ENCODE measurements around the gene AATK. TPM values are rescaled to one million over a fixed set of nuclear protein-coding genes. Genes with fewer than 3 reads are reported as not detected.

AATK gene
- total and polyA plus RNA-seq, 10 of the 15 experiments (the other 5 are each of a cell fraction or from before 2014, with no cell fraction given) = 0.04 TPM; not detected in 9

DNA sequence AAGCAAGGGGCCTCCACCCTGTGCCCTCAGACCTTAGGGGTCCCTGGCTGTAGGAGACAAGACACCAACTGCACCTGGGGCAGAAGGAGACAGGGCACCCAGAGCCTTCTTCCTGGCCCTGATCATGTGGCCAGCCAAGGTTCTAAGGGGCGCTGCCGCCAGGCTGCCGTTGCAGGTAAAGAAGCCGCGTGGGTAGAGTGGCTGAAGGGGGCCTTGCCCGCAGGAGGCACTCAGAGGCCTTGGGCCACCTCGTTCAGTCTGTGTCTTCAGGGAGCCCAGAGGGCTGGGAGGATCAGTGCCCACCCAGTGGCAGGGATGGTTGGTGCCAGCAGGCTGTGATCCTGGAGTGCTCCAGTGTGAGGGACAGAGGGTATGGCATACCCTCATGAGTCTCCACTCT, 1.6 kb upstream of the AATK start (continued):
- TF ChIP-seq ZNF592 (IDR thresholded peaks at IDR 0.05) = no peak
- TF ChIP-seq SRF (IDR thresholded peaks at IDR 0.05; ENCODE audit: low read depth in 2 of 2, low read length in 2 of 2) = no peak
- TF ChIP-seq, protein P1, sequence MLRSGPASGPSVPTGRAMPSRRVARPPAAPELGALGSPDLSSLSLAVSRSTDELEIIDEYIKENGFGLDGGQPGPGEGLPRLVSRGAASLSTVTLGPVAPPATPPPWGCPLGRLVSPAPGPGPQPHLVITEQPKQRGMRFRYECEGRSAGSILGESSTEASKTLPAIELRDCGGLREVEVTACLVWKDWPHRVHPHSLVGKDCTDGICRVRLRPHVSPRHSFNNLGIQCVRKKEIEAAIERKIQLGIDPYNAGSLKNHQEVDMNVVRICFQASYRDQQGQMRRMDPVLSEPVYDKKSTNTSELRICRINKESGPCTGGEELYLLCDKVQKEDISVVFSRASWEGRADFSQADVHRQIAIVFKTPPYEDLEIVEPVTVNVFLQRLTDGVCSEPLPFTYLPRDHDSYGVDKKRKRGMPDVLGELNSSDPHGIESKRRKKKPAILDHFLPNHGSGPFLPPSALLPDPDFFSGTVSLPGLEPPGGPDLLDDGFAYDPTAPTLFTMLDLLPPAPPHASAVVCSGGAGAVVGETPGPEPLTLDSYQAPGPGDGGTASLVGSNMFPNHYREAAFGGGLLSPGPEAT (IDR thresholded peaks at IDR 0.05; ENCODE audit: low read depth) = no peak
- no peak for TF ChIP-seq BRCA1 (IDR thresholded peaks at IDR 0.05; ENCODE audit: low read depth, low read length)
- TF ChIP-seq FOS (IDR thresholded peaks at IDR 0.05; ENCODE audit: borderline replicate concordance, extremely low read depth, insufficient read length) = no peak
- no peak for TF ChIP-seq HDGF (IDR thresholded peaks at IDR 0.05)
- TF ChIP-seq, protein P2, sequence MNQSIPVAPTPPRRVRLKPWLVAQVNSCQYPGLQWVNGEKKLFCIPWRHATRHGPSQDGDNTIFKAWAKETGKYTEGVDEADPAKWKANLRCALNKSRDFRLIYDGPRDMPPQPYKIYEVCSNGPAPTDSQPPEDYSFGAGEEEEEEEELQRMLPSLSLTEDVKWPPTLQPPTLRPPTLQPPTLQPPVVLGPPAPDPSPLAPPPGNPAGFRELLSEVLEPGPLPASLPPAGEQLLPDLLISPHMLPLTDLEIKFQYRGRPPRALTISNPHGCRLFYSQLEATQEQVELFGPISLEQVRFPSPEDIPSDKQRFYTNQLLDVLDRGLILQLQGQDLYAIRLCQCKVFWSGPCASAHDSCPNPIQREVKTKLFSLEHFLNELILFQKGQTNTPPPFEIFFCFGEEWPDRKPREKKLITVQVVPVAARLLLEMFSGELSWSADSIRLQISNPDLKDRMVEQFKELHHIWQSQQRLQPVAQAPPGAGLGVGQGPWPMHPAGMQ (IDR thresholded peaks at IDR 0.05; ENCODE audit: borderline replicate concordance) = no peak
- TF ChIP-seq, protein P3, sequence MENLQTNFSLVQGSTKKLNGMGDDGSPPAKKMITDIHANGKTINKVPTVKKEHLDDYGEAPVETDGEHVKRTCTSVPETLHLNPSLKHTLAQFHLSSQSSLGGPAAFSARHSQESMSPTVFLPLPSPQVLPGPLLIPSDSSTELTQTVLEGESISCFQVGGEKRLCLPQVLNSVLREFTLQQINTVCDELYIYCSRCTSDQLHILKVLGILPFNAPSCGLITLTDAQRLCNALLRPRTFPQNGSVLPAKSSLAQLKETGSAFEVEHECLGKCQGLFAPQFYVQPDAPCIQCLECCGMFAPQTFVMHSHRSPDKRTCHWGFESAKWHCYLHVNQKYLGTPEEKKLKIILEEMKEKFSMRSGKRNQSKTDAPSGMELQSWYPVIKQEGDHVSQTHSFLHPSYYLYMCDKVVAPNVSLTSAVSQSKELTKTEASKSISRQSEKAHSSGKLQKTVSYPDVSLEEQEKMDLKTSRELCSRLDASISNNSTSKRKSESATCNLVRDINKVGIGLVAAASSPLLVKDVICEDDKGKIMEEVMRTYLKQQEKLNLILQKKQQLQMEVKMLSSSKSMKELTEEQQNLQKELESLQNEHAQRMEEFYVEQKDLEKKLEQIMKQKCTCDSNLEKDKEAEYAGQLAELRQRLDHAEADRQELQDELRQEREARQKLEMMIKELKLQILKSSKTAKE (IDR thresholded peaks at IDR 0.05; ENCODE audit: low read depth, poor library complexity, severe bottlenecking) = no peak
- TF ChIP-seq ZZZ3 (IDR thresholded peaks at IDR 0.05; ENCODE audit: control insufficient read depth, insufficient read length, low read depth) = no peak
- no peak for TF ChIP-seq STAT3 (IDR thresholded peaks at IDR 0.05; ENCODE audit: low read depth, low read length)

All from GM12878 (cell line).